Chondrocyte (in vitro differentiated cells): ENCODE results near the gene CASP14. TPM values are rescaled to one million over a fixed set of nuclear protein-coding genes. Genes with fewer than 3 reads are reported as not detected.
"Not testable (repeated sequence)": the region's sequence is repeated elsewhere in the genome, so short reads cannot be mapped to it uniquely, and the experiment has no call there.

Source experiments
- DNase-seq: peaks from one replicate; pipeline ENCODE4 v3.0.0; 2021; ENCODE audit warnings: mixed read lengths, low spot score
- H3K27ac Mint-ChIP-seq: one replicate; pipeline ENCODE4 v1.8.0; 2021; ENCODE audit warnings: mild to moderate bottlenecking, moderate library complexity, mixed read lengths; ENCODE audit not compliant: unreplicated experiment
- H3K27me3 Mint-ChIP-seq: 2 replicates; pipeline ENCODE4 v1.8.0; 2021; ENCODE audit warnings: low read depth, mixed read lengths
- H3K36me3 Mint-ChIP-seq: 2 replicates; pipeline ENCODE4 v1.8.0; 2021; ENCODE audit warnings: low read depth, mixed read lengths
- H3K4me1 Mint-ChIP-seq: 2 replicates; pipeline ENCODE4 v1.8.0; 2021; ENCODE audit warnings: low read depth, mild to moderate bottlenecking, mixed read lengths
- H3K4me3 Mint-ChIP-seq: one replicate; pipeline ENCODE4 v1.8.0; 2021; ENCODE audit warnings: mild to moderate bottlenecking, moderate library complexity, mixed read lengths; ENCODE audit not compliant: unreplicated experiment
- H3K9me3 Mint-ChIP-seq: 2 replicates; pipeline ENCODE4 v1.8.0; 2021; ENCODE audit warnings: low read depth, mixed read lengths
- long read RNA-seq: library from polyadenylated mRNA; stranded (forward); transcript quantifications from one replicate; pipeline ENCODE4 v2.0.0, GENCODE V29; 2021
- total RNA-seq: library from RNA; stranded (reverse); gene quantifications from 3 replicates; pipeline ENCODE4 v1.2.1, GENCODE V29; 2021
- TF ChIP-seq, protein P1 (sequence below): fragments of 200-600 bp; sonication (generic); IDR thresholded peaks from 2 replicates; pipeline ENCODE4 v1.5.0; 2021; ENCODE audit warnings: antibody characterized with exemption, mild to moderate bottlenecking, moderate library complexity

CASP14 gene, protein sequence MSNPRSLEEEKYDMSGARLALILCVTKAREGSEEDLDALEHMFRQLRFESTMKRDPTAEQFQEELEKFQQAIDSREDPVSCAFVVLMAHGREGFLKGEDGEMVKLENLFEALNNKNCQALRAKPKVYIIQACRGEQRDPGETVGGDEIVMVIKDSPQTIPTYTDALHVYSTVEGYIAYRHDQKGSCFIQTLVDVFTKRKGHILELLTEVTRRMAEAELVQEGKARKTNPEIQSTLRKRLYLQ
- total RNA-seq = not detected in 3 replicates
- long read RNA-seq = 0 reads

DNA sequence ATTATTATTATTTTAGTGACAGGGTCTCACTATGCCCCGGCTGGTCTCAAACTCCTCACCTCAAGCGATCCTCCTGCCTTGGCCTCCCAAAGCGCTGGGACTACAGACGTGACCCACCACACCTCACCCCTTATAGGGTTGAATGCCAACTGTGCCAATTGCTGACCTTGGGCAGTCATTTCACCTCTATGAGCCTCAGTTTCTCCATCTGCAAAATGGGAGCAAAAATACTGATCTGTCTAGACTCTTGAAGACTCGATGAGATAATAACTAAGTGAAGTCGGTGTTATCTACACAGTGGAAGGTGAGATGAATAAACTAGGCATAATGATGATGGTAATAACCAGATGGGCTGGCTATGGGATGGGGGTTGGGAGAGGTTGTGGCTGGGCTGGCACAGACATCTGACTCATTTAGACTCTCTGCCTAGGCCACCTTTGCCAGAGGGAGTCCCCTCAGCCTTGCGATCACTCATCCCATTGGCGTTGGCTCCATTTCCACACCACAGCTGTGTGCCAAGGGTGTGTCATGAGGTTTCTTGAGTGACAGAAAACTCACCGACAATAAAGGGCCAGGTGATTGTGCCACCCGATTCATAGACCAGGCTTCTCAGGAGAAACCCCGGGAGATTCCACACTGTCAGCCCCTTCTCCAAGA lies at the start of gene CASP14:
Gene CASP14, plus strand, starts transcription at position 596 of the 657 bp plus-strand sequence. CDS start 2,772 bp downstream, outside the sequence.
- Mint-ChIP-seq H3K27ac (no peak within 1 kb of the TSS), H3K4me3 (no peak within 1 kb of the TSS), H3K4me1 (no peaks in the 10 kb centered on the region), H3K27me3 (peaks cover 13% of the 10 kb centered on the region), H3K36me3 (no peaks in the 10 kb centered on the region), H3K9me3 (peaks cover 5% of the 10 kb centered on the region)
- no peak for DNase-seq
- TF ChIP-seq, protein P1, sequence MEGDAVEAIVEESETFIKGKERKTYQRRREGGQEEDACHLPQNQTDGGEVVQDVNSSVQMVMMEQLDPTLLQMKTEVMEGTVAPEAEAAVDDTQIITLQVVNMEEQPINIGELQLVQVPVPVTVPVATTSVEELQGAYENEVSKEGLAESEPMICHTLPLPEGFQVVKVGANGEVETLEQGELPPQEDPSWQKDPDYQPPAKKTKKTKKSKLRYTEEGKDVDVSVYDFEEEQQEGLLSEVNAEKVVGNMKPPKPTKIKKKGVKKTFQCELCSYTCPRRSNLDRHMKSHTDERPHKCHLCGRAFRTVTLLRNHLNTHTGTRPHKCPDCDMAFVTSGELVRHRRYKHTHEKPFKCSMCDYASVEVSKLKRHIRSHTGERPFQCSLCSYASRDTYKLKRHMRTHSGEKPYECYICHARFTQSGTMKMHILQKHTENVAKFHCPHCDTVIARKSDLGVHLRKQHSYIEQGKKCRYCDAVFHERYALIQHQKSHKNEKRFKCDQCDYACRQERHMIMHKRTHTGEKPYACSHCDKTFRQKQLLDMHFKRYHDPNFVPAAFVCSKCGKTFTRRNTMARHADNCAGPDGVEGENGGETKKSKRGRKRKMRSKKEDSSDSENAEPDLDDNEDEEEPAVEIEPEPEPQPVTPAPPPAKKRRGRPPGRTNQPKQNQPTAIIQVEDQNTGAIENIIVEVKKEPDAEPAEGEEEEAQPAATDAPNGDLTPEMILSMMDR = no peak

GRCh38 chr19:15008308-15008707 lies 41.0 kb upstream of the CASP14 start:
- Mint-ChIP-seq H3K9me3 (peaks cover 4% of the 10 kb centered on the region), H3K27ac (no peak overlapping the region), H3K36me3 (no peaks in the 10 kb centered on the region), H3K4me1 (no peaks in the 10 kb centered on the region), H3K27me3 (peaks cover 11% of the 10 kb centered on the region), H3K4me3 (no peak overlapping the region)
- TF ChIP-seq, protein P1 = no peak
- DNase-seq = no peak

- no peak overlapping the region for H3K4me3 Mint-ChIP-seq
- no peaks in the 10 kb centered on the region for H3K36me3 Mint-ChIP-seq
- no peak overlapping the region for H3K27ac Mint-ChIP-seq
- DNase-seq = no peak
- no peaks in the 10 kb centered on the region for H3K4me1 Mint-ChIP-seq
- TF ChIP-seq, protein P1 = no peak
- peaks cover 4% of the 10 kb centered on the region for H3K9me3 Mint-ChIP-seq
- peaks cover 9% of the 10 kb centered on the region for H3K27me3 Mint-ChIP-seq
These were observed 38.6 kb upstream of the CASP14 start for GRCh38 chr19:15010501-15011300.

- Mint-ChIP-seq H3K4me3 (no peak overlapping the region), H3K27me3 (peaks cover 12% of the 10 kb centered on the region), H3K4me1 (no peaks in the 10 kb centered on the region), H3K36me3 (no peaks in the 10 kb centered on the region), H3K9me3 (no peaks in the 10 kb centered on the region), H3K27ac (no peak overlapping the region)
- no peak for DNase-seq
- TF ChIP-seq, protein P1 = no peak
These were observed 34.7 kb upstream of the CASP14 start for GRCh38 chr19:15014579-15014978.

DNA sequence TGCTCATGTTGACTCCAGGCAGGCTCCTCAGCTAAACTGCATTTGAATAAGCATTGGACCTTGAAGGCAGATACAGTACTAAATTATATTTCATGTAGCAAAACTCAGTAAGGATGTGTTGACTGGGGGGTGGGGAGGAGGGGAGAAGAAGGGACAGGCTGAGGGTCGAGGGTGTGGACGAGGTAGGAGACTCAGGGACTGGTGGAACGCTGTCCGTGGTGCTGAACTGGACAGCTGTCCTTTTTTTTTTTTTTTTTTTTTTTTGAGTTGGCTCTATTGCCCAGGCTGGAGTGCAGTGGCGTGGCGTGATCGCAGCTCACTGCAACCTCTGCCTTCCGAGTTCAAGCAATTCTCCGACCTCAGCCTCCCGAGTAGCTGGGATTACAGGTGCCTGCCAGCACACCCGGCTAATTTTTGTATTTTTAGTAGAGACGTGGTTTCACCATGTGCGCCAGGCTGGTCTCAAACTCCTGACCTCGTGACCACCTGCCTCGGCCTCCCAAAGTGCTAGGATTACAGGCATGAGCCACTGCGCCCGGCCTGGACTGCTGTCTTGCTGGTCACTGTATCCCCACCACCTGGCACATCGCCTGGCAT lies 33.2 kb upstream of the CASP14 start:
- H3K4me1 Mint-ChIP-seq = no peaks in the 10 kb centered on the region
- TF ChIP-seq, protein P1 = no peak
- no peaks in the 10 kb centered on the region for H3K9me3 Mint-ChIP-seq
- no peak for DNase-seq
- H3K27me3 Mint-ChIP-seq = peaks cover 10% of the 10 kb centered on the region
- H3K27ac Mint-ChIP-seq = no peak overlapping the region
- H3K36me3 Mint-ChIP-seq = no peaks in the 10 kb centered on the region
- H3K4me3 Mint-ChIP-seq = no peak overlapping the region

- not testable (repeated sequence) for H3K4me1 Mint-ChIP-seq, H3K4me3 Mint-ChIP-seq, H3K36me3 Mint-ChIP-seq, H3K9me3 Mint-ChIP-seq, DNase-seq, H3K27ac Mint-ChIP-seq, H3K27me3 Mint-ChIP-seq
These were observed 30.4 kb upstream of the CASP14 start for GRCh38 chr19:15018836-15019235.
